Vagina (tissue), 2 donors: Measurements from ENCODE around the gene TLK2.

Source experiments
- CTCF ChIP-seq, 3 experiments: fragments of 450-650 bp in 2 of 3; fragments of 200-600 bp in 1 of 3; sonication (generic) in 1 of 3; IDR thresholded peaks; one replicate each; pipeline ENCODE4 v1.5.1; 2017 to 2019; ENCODE audit warnings: antibody characterized with exemption in 3 of 3, mild to moderate bottlenecking in 2 of 3, moderate library complexity in 2 of 3
- POLR2AphosphoS5 ChIP-seq, 2 donors: sonication (generic); formaldehyde crosslinking; IDR thresholded peaks; one replicate each; pipeline ENCODE4 v1.9.0; 2017; ENCODE audit warnings: antibody characterized with exemption in 2 of 2, mild to moderate bottlenecking in 2 of 2, low read depth in 1 of 2; ENCODE audit not compliant: insufficient read depth in 1 of 2

- TF ChIP-seq CTCF (IDR thresholded peaks at IDR 0.05) (no peak), POLR2AphosphoS5 (IDR thresholded peaks at IDR 0.05; ENCODE audit: insufficient read depth in 1 of 2, low read depth in 1 of 2) (no peak)
Observed at GRCh38 chr17:62591333-62591732, 112.7 kb downstream of the TLK2 start.
